SU-DHL-6 (cell line): Measurements from ENCODE around the gene HS6ST3.

Source experiments
- EZH2phosphoT487 ChIP-seq: fragments of 200-600 bp; sonication (generic), shearing (Covaris generic); conservative IDR thresholded peaks from 2 replicates; pipeline ENCODE4 v1.6.1; 2018; ENCODE audit warnings: mild to moderate bottlenecking, antibody characterized with exemption, low read length, moderate library complexity, mixed read lengths
- TF ChIP-seq, protein P1 (sequence below): fragments of 200-600 bp; sonication (generic); IDR thresholded peaks from one replicate; pipeline ENCODE4 v1.5.1; 2017; ENCODE audit warnings: antibody characterized with exemption, mild to moderate bottlenecking, low read length, moderate library complexity; ENCODE audit not compliant: insufficient read depth, poor library complexity, severe bottlenecking

DNA sequence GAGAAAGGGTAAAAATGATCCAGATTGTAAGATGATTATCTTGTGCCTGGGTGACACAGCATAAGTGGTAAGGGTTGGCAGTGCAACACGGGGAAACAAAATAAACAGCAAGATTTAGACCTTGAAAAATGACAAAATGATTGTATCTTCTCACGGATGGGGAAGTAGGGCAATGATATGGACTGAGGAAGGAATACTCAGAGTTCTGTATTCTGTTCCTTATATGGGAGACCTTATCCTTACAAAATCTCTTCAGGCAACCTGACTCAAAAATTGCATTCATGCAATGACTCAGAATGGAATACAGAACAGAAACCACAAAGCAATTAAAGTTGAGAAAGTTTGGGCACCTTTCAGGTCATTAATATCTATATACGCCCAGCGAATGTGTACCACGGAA lies 149.0 kb downstream of the HS6ST3 start:
- TF ChIP-seq, protein P1, sequence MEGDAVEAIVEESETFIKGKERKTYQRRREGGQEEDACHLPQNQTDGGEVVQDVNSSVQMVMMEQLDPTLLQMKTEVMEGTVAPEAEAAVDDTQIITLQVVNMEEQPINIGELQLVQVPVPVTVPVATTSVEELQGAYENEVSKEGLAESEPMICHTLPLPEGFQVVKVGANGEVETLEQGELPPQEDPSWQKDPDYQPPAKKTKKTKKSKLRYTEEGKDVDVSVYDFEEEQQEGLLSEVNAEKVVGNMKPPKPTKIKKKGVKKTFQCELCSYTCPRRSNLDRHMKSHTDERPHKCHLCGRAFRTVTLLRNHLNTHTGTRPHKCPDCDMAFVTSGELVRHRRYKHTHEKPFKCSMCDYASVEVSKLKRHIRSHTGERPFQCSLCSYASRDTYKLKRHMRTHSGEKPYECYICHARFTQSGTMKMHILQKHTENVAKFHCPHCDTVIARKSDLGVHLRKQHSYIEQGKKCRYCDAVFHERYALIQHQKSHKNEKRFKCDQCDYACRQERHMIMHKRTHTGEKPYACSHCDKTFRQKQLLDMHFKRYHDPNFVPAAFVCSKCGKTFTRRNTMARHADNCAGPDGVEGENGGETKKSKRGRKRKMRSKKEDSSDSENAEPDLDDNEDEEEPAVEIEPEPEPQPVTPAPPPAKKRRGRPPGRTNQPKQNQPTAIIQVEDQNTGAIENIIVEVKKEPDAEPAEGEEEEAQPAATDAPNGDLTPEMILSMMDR: no peak
- no peak for TF ChIP-seq EZH2phosphoT487
